ENCODE measurements around the gene C3orf38.

DNA sequence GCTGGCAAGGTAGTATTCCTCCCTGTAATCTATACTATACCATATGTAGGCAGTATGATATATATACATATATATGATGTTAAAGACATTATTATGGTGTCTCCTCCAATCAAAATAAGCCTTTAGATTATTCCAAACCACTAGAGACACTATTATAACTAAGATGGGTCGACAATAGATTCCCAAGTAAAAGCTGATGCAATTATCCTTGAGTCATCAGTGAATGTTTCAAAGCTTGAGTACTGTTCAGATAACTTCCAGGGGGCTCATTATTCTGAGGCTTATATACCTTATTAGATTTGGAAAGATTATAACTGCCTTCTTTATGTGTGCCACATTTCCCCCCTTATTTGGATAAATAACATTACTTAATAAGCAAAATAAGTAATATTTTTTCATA lies 11.9 kb upstream of the C3orf38 start:
- TF ChIP-seq ZBTB21 (tag by site-specific recombination; IDR thresholded peaks at IDR 0.05): no peak
- no peak for TF ChIP-seq ZIC2 (tag by site-specific recombination; IDR thresholded peaks at IDR 0.05)
- no peak for TF ChIP-seq ZNF155 (tag by site-specific recombination; IDR thresholded peaks at IDR 0.05)
- TF ChIP-seq, protein P1, sequence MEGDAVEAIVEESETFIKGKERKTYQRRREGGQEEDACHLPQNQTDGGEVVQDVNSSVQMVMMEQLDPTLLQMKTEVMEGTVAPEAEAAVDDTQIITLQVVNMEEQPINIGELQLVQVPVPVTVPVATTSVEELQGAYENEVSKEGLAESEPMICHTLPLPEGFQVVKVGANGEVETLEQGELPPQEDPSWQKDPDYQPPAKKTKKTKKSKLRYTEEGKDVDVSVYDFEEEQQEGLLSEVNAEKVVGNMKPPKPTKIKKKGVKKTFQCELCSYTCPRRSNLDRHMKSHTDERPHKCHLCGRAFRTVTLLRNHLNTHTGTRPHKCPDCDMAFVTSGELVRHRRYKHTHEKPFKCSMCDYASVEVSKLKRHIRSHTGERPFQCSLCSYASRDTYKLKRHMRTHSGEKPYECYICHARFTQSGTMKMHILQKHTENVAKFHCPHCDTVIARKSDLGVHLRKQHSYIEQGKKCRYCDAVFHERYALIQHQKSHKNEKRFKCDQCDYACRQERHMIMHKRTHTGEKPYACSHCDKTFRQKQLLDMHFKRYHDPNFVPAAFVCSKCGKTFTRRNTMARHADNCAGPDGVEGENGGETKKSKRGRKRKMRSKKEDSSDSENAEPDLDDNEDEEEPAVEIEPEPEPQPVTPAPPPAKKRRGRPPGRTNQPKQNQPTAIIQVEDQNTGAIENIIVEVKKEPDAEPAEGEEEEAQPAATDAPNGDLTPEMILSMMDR (tag by site-specific recombination; IDR thresholded peaks at IDR 0.05): no peak
- TF ChIP-seq ZNF274 (IDR thresholded peaks at IDR 0.05; ENCODE audit: low read length): no peak
- TF ChIP-seq ZNF274 (tag by site-specific recombination; IDR thresholded peaks at IDR 0.05; ENCODE audit: borderline replicate concordance): no peak
- no peak for TF ChIP-seq ZNF138 (tag by site-specific recombination; IDR thresholded peaks at IDR 0.05; ENCODE audit: borderline replicate concordance)
- TF ChIP-seq SCRT1 (tag by site-specific recombination; IDR thresholded peaks at IDR 0.05; ENCODE audit: borderline replicate concordance): no peak
- TF ChIP-seq TCF7L2 (IDR thresholded peaks at IDR 0.05; ENCODE audit: borderline replicate concordance, low read depth, low read length): no peak
- TF ChIP-seq, protein P2, sequence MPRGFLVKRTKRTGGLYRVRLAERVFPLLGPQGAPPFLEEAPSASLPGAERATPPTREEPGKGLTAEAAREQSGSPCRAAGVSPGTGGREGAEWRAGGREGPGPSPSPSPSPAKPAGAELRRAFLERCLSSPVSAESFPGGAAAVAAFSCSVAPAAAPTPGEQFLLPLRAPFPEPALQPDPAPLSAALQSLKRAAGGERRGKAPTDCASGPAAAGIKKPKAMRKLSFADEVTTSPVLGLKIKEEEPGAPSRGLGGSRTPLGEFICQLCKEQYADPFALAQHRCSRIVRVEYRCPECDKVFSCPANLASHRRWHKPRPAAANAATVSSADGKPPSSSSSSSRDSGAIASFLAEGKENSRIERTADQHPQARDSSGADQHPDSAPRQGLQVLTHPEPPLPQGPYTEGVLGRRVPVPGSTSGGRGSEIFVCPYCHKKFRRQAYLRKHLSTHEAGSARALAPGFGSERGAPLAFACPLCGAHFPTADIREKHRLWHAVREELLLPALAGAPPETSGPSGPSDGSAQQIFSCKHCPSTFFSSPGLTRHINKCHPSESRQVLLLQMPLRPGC (tag by site-specific recombination; IDR thresholded peaks at IDR 0.05): no peak

All from HEK293 (cell line).